HEK293 (cell line): ENCODE data around the gene NKX1-1.

Source experiments
- ZNF416 ChIP-seq: fragments of 450-650 bp; formaldehyde crosslinking; IDR thresholded peaks from 2 replicates; pipeline ENCODE4 v1.5.1; 2016; ENCODE audit warnings: missing biosample characterization, missing genetic modification characterization
- TF ChIP-seq, protein P1 (sequence below): fragments of 450-650 bp; formaldehyde crosslinking; IDR thresholded peaks from 2 replicates; pipeline ENCODE4 v1.5.1; 2016; ENCODE audit warnings: missing biosample characterization, missing genetic modification characterization

DNA sequence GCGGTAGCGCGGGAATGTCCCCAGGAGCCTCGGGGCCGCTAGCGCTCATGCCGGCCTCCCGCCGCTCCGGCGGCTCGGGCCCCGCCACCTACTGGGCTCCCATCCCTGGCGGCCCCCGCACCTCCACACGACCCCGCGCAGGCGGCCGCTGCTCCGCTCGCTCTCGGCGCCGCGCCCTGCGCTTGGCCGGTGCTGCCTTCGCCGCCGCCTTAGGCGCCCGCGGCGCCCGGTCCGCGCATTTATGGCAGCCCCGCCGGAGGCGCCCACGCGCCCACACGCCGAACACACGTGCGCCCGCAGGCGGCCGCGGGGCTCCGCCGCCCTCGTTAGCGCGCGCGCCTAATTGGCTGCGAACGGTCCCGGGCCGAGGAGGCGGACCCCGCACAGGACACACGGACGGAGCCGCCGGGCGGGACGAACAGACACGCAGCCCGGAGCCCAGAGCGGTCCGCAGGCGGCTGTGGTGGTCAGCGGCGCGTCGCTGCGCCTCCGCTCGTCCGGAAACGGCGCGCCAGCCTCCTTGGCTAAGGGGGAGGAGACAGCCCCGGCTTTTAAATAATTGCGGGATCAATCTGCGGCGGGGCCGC, at the start of gene NKX1-1:
- no peak for TF ChIP-seq ZNF416 (tag by site-specific recombination)
- TF ChIP-seq, protein P1, sequence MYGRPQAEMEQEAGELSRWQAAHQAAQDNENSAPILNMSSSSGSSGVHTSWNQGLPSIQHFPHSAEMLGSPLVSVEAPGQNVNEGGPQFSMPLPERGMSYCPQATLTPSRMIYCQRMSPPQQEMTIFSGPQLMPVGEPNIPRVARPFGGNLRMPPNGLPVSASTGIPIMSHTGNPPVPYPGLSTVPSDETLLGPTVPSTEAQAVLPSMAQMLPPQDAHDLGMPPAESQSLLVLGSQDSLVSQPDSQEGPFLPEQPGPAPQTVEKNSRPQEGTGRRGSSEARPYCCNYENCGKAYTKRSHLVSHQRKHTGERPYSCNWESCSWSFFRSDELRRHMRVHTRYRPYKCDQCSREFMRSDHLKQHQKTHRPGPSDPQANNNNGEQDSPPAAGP, result no peak
